BJ (cell line): ENCODE data around the gene KIF5A. TPM values are rescaled to one million over a fixed set of nuclear protein-coding genes. Genes with fewer than 3 reads are reported as not detected.

Experiments used
- CTCF ChIA-PET: fragments of 350-600 bp; formaldehyde crosslinking; extraction: SDS; loops from one replicate; lab custom pipeline; 2021; ENCODE audit warnings: antibody characterized with exemption, inconsistent platforms; lab: Yijun Ruan, JAX
- POLR2A ChIA-PET: fragments of 300-600 bp; sonication (Branson Sonifier 250); formaldehyde crosslinking; extraction: SDS; loops from one replicate; lab custom pipeline; 2021; ENCODE audit warnings: antibody characterized with exemption; lab: Charles Lee
- DNase-seq: peaks from one replicate; pipeline ENCODE4 v3.0.0-alpha.2; 2011; ENCODE audit warnings: low read depth
- H3K27me3 ChIP-seq: 2 replicates; pipeline ENCODE4 v1.6.0; 2011; ENCODE audit warnings: low read length; ENCODE audit not compliant: control insufficient read depth, insufficient read depth
- H3K36me3 ChIP-seq: 2 replicates; pipeline ENCODE4 v1.5.1; 2011; ENCODE audit warnings: low read length; ENCODE audit not compliant: control insufficient read depth, insufficient read depth
- H3K4me3 ChIP-seq: 2 replicates; pipeline ENCODE4 v1.5.1; 2011; ENCODE audit warnings: low read depth, mild to moderate bottlenecking, control low read depth, low read length
- polyA plus RNA-seq: library from polyadenylated mRNA; depleted of rRNA; stranded (reverse); fragments of >200 nt; gene quantifications from 2 replicates; pipeline ENCODE4 v1.2.3, GENCODE V29; 2011
- TF ChIP-seq, protein P1 (sequence below): IDR thresholded peaks from 2 replicates; pipeline ENCODE4 v1.5.1; 2011; ENCODE audit warnings: low read depth, mild to moderate bottlenecking, control low read depth, inconsistent platforms, low read length, moderate library complexity; ENCODE audit not compliant: insufficient read depth

KIF5A gene
- polyA plus RNA-seq, 1 experiment: 0.64 TPM

DNA sequence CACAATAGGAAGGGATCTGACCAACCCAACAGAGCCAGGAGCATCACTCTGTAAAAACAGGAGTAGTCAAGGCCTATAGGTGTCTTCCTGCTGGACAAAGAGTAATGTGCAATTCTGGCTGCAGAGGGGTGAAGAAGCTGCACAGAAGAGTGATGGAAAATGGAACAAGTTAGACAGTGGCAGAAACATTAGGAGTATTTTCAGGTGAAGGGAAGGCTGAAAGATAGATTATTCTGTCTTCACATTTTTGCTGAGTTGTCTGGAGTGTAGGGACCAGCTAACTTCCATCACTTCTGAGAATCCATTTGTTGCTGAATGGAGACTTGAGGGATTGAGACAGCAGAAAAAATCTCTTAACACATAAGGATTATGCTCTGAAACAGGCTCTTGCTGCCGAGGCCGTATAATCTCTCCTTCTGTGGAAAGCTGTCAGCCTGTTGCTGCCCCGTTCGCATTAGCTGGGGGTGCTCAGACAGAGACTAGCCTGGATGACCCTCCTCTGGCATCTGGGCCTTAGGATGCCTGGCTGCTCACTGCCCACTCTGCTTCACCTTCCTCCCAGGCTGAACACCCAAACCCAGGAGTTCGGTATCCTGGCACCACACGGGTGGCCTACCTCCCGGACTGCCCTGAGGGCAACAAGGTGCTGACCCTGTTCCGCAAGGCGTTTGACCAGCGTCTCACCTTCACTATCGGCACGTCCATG is 58.3 kb downstream of the KIF5A start:
- CTCF ChIA-PET: interaction anchor here (0.6 to 4.2 kb wide), 3 partner anchors 12 to 24 kb away, joined by 3 to 21 read pairs (median 4); no protein-coding TSS in a partner anchor
- TF ChIP-seq, protein P1, sequence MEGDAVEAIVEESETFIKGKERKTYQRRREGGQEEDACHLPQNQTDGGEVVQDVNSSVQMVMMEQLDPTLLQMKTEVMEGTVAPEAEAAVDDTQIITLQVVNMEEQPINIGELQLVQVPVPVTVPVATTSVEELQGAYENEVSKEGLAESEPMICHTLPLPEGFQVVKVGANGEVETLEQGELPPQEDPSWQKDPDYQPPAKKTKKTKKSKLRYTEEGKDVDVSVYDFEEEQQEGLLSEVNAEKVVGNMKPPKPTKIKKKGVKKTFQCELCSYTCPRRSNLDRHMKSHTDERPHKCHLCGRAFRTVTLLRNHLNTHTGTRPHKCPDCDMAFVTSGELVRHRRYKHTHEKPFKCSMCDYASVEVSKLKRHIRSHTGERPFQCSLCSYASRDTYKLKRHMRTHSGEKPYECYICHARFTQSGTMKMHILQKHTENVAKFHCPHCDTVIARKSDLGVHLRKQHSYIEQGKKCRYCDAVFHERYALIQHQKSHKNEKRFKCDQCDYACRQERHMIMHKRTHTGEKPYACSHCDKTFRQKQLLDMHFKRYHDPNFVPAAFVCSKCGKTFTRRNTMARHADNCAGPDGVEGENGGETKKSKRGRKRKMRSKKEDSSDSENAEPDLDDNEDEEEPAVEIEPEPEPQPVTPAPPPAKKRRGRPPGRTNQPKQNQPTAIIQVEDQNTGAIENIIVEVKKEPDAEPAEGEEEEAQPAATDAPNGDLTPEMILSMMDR: no peak
- H3K27me3 ChIP-seq: no peaks in the 10 kb centered on the region
- DNase-seq: no peak
- H3K36me3 ChIP-seq: peaks cover 8% of the 10 kb centered on the region
- POLR2A ChIA-PET: no interaction called here
- no peak overlapping the region for H3K4me3 ChIP-seq

DNA sequence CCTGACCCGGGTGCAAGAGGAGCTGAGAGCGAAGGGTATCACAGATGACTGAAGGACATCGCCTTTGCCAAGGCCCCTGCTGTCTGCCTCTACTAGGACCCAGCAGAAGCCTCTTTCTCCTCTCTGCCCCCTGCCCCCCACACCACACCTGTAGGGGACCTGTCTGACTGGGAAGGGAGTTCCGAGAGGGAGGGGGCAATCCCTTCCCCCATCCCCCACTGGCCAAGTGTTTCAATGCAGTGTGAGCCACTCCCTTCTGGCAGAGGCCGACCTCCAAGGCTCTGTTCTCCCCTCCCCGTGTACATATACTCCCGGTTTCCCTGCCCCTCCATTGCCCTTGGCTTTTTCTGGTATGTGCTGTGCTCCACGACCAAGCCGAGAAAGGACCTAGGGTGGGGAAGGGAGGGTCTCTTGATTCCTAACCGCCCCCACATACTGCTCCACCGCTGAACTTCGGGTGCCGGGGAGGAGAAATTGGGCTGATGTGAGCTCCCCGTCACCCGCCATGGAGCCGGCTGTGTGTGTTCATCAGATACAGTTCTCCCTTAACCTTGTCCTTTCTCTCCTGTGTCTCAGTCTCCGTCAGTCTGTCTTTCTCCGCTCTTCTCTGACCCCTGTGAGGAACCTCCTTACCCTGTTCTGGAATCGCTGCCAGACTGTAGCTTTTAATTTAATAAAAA is 59.4 kb downstream of the KIF5A start:
- no peak for DNase-seq
- CTCF ChIA-PET: interaction anchor here (4.2 to 5.0 kb wide), 2 partner anchors 13 to 25 kb away, joined by 21 to 29 read pairs; no protein-coding TSS in a partner anchor
- POLR2A ChIA-PET: no interaction called here

DNA sequence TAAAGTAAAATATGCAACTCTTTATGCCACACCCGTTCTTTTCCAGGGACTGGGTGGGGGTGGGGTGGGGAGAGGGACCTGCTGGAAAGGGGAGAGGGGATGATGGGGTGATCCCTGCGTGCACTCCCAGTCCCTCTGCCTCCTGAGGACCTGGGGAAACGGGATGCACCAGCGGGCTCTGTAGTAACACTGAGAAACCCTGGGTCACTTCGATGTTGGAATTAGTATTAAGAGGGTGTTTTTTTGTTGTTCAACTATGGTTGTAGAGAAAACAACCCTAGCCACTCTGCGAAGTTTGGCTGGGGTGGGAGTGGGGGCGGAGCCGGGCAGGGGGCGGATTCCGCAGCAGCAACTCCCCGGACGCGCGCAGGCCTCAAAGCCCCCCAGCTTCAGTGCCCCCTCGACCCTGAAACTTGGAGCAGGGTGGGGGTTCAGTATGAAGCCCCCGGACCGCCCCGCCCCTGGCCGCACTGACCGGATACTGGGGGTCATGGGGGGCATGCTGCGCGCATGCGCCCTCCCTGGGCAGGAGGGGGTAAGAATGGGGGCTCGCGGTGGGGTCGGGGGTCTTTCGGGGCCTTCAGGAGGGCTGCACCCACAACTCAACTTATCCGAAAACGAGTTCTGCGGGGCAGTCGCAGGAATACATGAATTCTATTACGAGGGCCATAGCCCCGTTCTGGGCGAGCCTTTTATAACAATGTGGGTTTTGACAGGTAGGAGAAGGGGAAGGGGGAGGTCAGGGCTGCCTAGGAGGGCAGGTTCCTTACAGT is 60.1 kb downstream of the KIF5A start:
- H3K4me3 ChIP-seq: no peak overlapping the region
- no peak for DNase-seq

More for the DNA sequence above, 59.4 kb downstream of the KIF5A start:
- Histone ChIP-seq H3K27me3 (no peaks in the 10 kb centered on the region), H3K36me3 (peaks cover 11% of the 10 kb centered on the region), H3K4me3 (no peak overlapping the region)
- TF ChIP-seq, protein P1: no peak

DNA sequence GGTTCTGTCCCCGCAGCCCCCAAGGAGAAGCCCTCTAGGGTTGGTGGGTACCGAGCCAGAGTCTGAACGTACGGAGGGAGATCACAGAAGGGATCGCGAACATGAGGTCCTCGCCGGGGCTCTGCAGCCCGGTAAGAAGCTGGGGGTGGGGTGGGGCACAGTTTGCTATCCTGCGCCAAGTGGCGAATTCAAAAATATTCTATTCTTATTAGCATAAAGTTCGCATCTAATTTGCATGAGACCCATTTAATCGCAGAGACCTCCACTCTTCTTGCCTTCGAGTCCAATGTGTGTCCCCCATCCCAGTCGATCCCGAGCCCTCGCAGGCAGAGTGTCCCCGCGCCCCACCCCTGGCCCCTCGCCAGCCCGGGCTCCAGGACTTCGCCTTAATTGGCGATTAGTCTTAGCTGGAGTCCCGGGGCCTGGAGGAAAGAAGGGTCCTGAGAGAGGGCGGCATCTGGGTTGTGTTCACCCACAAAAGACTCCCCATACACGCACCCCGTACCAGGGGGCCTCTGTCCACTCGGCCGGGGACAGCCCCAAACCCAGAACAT is 60.8 kb downstream of the KIF5A start:
- DNase-seq: no peak
- H3K36me3 ChIP-seq: peaks cover 19% of the 10 kb centered on the region
- POLR2A ChIA-PET: interaction anchor here (0.9 kb wide), 1 partner anchor 17 kb away, joined by 3 read pairs; no protein-coding TSS in a partner anchor
- TF ChIP-seq, protein P1: no peak
- no peaks in the 10 kb centered on the region for H3K27me3 ChIP-seq
- peak overlapping the region; percentile 82 for H3K4me3 ChIP-seq
- CTCF ChIA-PET: interaction anchor here (0.6 to 8.0 kb wide), 3 partner anchors 11 to 34 kb away, joined by 3 to 51 read pairs (median 29); no protein-coding TSS in a partner anchor

More for the DNA sequence above, 60.1 kb downstream of the KIF5A start:
- no peaks in the 10 kb centered on the region for H3K27me3 ChIP-seq
- TF ChIP-seq, protein P1: no peak
- POLR2A ChIA-PET: no interaction called here
- CTCF ChIA-PET: interaction anchor here (5.0 to 8.0 kb wide), 2 partner anchors 12 to 26 kb away, joined by 29 to 51 read pairs; no protein-coding TSS in a partner anchor
- H3K36me3 ChIP-seq: peaks cover 14% of the 10 kb centered on the region
